Measurements from ENCODE around the gene ATF1.
"Not testable (repeated sequence)": the region's sequence is repeated elsewhere in the genome, so short reads cannot be mapped to it uniquely, and the experiment has no call there.

ATF1 gene

GRCh38 chr12:50803230-50803875, 39.5 kb downstream of the ATF1 start:
- Mint-ChIP-seq H3K36me3 (ENCODE audit: low read depth) (peaks cover 57% of the 10 kb centered on the region), H3K9me3 (peaks cover 9% of the 10 kb centered on the region), H3K4me1 (ENCODE audit: low read depth) (no peaks in the 10 kb centered on the region), H3K4me3 (no peak overlapping the region), H3K27ac (no peak overlapping the region), H3K27me3 (no peaks in the 10 kb centered on the region)
- DNase-seq = no peak

GRCh38 chr12:50806176-50806575, 42.3 kb downstream of the ATF1 start:
- no peak overlapping the region for H3K27ac Mint-ChIP-seq
- no peaks in the 10 kb centered on the region for H3K27me3 Mint-ChIP-seq
- no peaks in the 10 kb centered on the region for H3K4me1 Mint-ChIP-seq (ENCODE audit: low read depth)
- H3K9me3 Mint-ChIP-seq = no peaks in the 10 kb centered on the region
- H3K36me3 Mint-ChIP-seq (ENCODE audit: low read depth) = peaks cover 50% of the 10 kb centered on the region
- DNase-seq = no peak
- H3K4me3 Mint-ChIP-seq = no peak overlapping the region

- H3K9me3 Mint-ChIP-seq; H3K4me1 Mint-ChIP-seq (ENCODE audit: low read depth); H3K27ac Mint-ChIP-seq; H3K4me3 Mint-ChIP-seq; DNase-seq; H3K27me3 Mint-ChIP-seq: not testable (repeated sequence)
- H3K36me3 Mint-ChIP-seq (ENCODE audit: low read depth) = peaks cover 55% of the 10 kb centered on the region
Measured at GRCh38 chr12:50809131-50809530, 45.2 kb downstream of the ATF1 start.

GRCh38 chr12:50814921-50815320, 51.0 kb downstream of the ATF1 start:
- peaks cover 80% of the 10 kb centered on the region for H3K36me3 Mint-ChIP-seq (ENCODE audit: low read depth)
- DNase-seq; H3K27me3 Mint-ChIP-seq; H3K4me3 Mint-ChIP-seq; H3K4me1 Mint-ChIP-seq (ENCODE audit: low read depth); H3K27ac Mint-ChIP-seq; H3K9me3 Mint-ChIP-seq: not testable (repeated sequence)

- H3K4me1 Mint-ChIP-seq (ENCODE audit: low read depth) = peaks cover 5% of the 10 kb centered on the region
- DNase-seq = no peak
- H3K4me3 Mint-ChIP-seq = no peak overlapping the region
- H3K9me3 Mint-ChIP-seq = no peaks in the 10 kb centered on the region
- no peak overlapping the region for H3K27ac Mint-ChIP-seq
- no peaks in the 10 kb centered on the region for H3K27me3 Mint-ChIP-seq
- peaks cover 45% of the 10 kb centered on the region for H3K36me3 Mint-ChIP-seq (ENCODE audit: low read depth)
Measured at GRCh38 chr12:50820177-50820576, 56.3 kb downstream of the ATF1 start.

- Mint-ChIP-seq H3K27ac (no peak overlapping the region), H3K27me3 (no peaks in the 10 kb centered on the region), H3K4me3 (no peak overlapping the region), H3K9me3 (no peaks in the 10 kb centered on the region), H3K4me1 (ENCODE audit: low read depth) (peaks cover 6% of the 10 kb centered on the region), H3K36me3 (ENCODE audit: low read depth) (peaks cover 27% of the 10 kb centered on the region)
- no peak for DNase-seq
Measured at GRCh38 chr12:50822082-50822481, 58.2 kb downstream of the ATF1 start.

- H3K4me3 Mint-ChIP-seq; DNase-seq; H3K4me1 Mint-ChIP-seq (ENCODE audit: low read depth); H3K9me3 Mint-ChIP-seq; H3K27me3 Mint-ChIP-seq; H3K27ac Mint-ChIP-seq: not testable (repeated sequence)
- peaks cover 15% of the 10 kb centered on the region for H3K36me3 Mint-ChIP-seq (ENCODE audit: low read depth)
Measured at GRCh38 chr12:50823724-50824123, 59.8 kb downstream of the ATF1 start.

GRCh38 chr12:50824914-50825313, 61.0 kb downstream of the ATF1 start:
- peaks cover 6% of the 10 kb centered on the region for H3K4me1 Mint-ChIP-seq (ENCODE audit: low read depth)
- peaks cover 3% of the 10 kb centered on the region for H3K36me3 Mint-ChIP-seq (ENCODE audit: low read depth)
- H3K9me3 Mint-ChIP-seq = no peaks in the 10 kb centered on the region
- H3K27ac Mint-ChIP-seq = peak overlapping the region; percentile 66
- no peak for DNase-seq
- no peak overlapping the region for H3K4me3 Mint-ChIP-seq
- no peaks in the 10 kb centered on the region for H3K27me3 Mint-ChIP-seq

GRCh38 chr12:50825372-50825838, 61.5 kb downstream of the ATF1 start:
- no peaks in the 10 kb centered on the region for H3K9me3 Mint-ChIP-seq
- DNase-seq = no peak
- no peak overlapping the region for H3K4me3 Mint-ChIP-seq
- no peaks in the 10 kb centered on the region for H3K27me3 Mint-ChIP-seq
- H3K36me3 Mint-ChIP-seq (ENCODE audit: low read depth) = no peaks in the 10 kb centered on the region
- peak overlapping the region; percentile 66 for H3K27ac Mint-ChIP-seq
- H3K4me1 Mint-ChIP-seq (ENCODE audit: low read depth) = peaks cover 6% of the 10 kb centered on the region

GRCh38 chr12:50828121-50828520, 64.2 kb downstream of the ATF1 start:
- no peaks in the 10 kb centered on the region for H3K36me3 Mint-ChIP-seq (ENCODE audit: low read depth)
- no peak for DNase-seq
- no peak overlapping the region for H3K27ac Mint-ChIP-seq
- H3K4me1 Mint-ChIP-seq (ENCODE audit: low read depth) = peaks cover 6% of the 10 kb centered on the region
- H3K27me3 Mint-ChIP-seq = peaks cover 2% of the 10 kb centered on the region
- H3K9me3 Mint-ChIP-seq = peaks cover 2% of the 10 kb centered on the region
- no peak overlapping the region for H3K4me3 Mint-ChIP-seq

GRCh38 chr12:50828886-50829285, 65.0 kb downstream of the ATF1 start:
- Mint-ChIP-seq H3K9me3 (peaks cover 8% of the 10 kb centered on the region), H3K4me3 (no peak overlapping the region), H3K27me3 (peaks cover 2% of the 10 kb centered on the region), H3K4me1 (ENCODE audit: low read depth) (peaks cover 6% of the 10 kb centered on the region), H3K27ac (no peak overlapping the region), H3K36me3 (ENCODE audit: low read depth) (no peaks in the 10 kb centered on the region)
- no peak for DNase-seq

- H3K4me1 Mint-ChIP-seq (ENCODE audit: low read depth); DNase-seq; H3K4me3 Mint-ChIP-seq; H3K27ac Mint-ChIP-seq; H3K36me3 Mint-ChIP-seq (ENCODE audit: low read depth): not testable (repeated sequence)
- H3K27me3 Mint-ChIP-seq = peaks cover 12% of the 10 kb centered on the region
- H3K9me3 Mint-ChIP-seq = peaks cover 17% of the 10 kb centered on the region
Measured at GRCh38 chr12:50833801-50834200, 69.9 kb downstream of the ATF1 start.

- DNase-seq = no peak
- Mint-ChIP-seq H3K9me3 (peaks cover 15% of the 10 kb centered on the region), H3K36me3 (ENCODE audit: low read depth) (no peaks in the 10 kb centered on the region), H3K27me3 (peaks cover 17% of the 10 kb centered on the region), H3K27ac (no peak overlapping the region), H3K4me3 (no peak overlapping the region), H3K4me1 (ENCODE audit: low read depth) (peaks cover 3% of the 10 kb centered on the region)
Measured at GRCh38 chr12:50839042-50839441, 75.1 kb downstream of the ATF1 start.

- peaks cover 3% of the 10 kb centered on the region for H3K4me1 Mint-ChIP-seq (ENCODE audit: low read depth)
- no peak for DNase-seq
- H3K4me3 Mint-ChIP-seq = no peak overlapping the region
- peaks cover 15% of the 10 kb centered on the region for H3K27me3 Mint-ChIP-seq
- H3K36me3 Mint-ChIP-seq (ENCODE audit: low read depth) = no peaks in the 10 kb centered on the region
- H3K27ac Mint-ChIP-seq = no peak overlapping the region
- H3K9me3 Mint-ChIP-seq = peaks cover 7% of the 10 kb centered on the region
Measured at GRCh38 chr12:50840809-50841487, 77.0 kb downstream of the ATF1 start.

GRCh38 chr12:50841716-50842531, 78.0 kb downstream of the ATF1 start:
- Mint-ChIP-seq H3K27me3 (peaks cover 12% of the 10 kb centered on the region), H3K36me3 (ENCODE audit: low read depth) (no peaks in the 10 kb centered on the region), H3K4me1 (ENCODE audit: low read depth) (peaks cover 3% of the 10 kb centered on the region), H3K4me3 (no peak overlapping the region), H3K27ac (no peak overlapping the region), H3K9me3 (peaks cover 7% of the 10 kb centered on the region)
- no peak for DNase-seq
